Hepatocyte (in vitro differentiated cells): ENCODE measurements around the gene ME3. TPM values are rescaled to one million over a fixed set of nuclear protein-coding genes. Genes with fewer than 3 reads are reported as not detected.

Experiments
- DNase-seq: peaks from one replicate; pipeline ENCODE4 v3.0.0-alpha.2; 2016; ENCODE audit warnings: low spot score
- H2AFZ ChIP-seq: fragments of 200-600 bp; sonication (generic); 2 replicates; pipeline ENCODE4 v1.6.0; 2016; ENCODE audit warnings: antibody characterized with exemption, mild to moderate bottlenecking
- H3K27ac ChIP-seq: fragments of 200-600 bp; sonication (generic); 2 replicates; pipeline ENCODE4 v1.5.1; 2016; ENCODE audit warnings: mild to moderate bottlenecking
- H3K27me3 ChIP-seq: fragments of 200-600 bp; sonication (generic); 2 replicates; pipeline ENCODE4 v1.6.1; 2016
- H3K36me3 ChIP-seq: fragments of 200-600 bp; sonication (generic); replicated peaks from 2 replicates; pipeline ENCODE4 v1.5.1; 2016; ENCODE audit warnings: low read depth; ENCODE audit not compliant: insufficient read depth
- H3K4me1 ChIP-seq: fragments of 200-600 bp; sonication (generic); 2 replicates; pipeline ENCODE4 v1.5.1; 2016; ENCODE audit warnings: mild to moderate bottlenecking, moderate library complexity; ENCODE audit not compliant: insufficient read depth
- H3K4me2 ChIP-seq: fragments of 200-600 bp; sonication (generic); 2 replicates; pipeline ENCODE4 v1.6.0; 2016
- H3K4me3 ChIP-seq: fragments of 200-600 bp; sonication (generic); 2 replicates; pipeline ENCODE4 v1.5.1; 2016; ENCODE audit warnings: mild to moderate bottlenecking
- H3K79me2 ChIP-seq: fragments of 200-600 bp; sonication (generic); 2 replicates; pipeline ENCODE4 v1.6.0; 2017; ENCODE audit warnings: mild to moderate bottlenecking
- H3K9me2 ChIP-seq: fragments of 200-600 bp; sonication (generic); replicated peaks from 2 replicates; pipeline ENCODE4 v1.6.0; 2017; ENCODE audit warnings: mild to moderate bottlenecking; ENCODE audit not compliant: insufficient read depth
- H3K9me3 ChIP-seq: fragments of 200-600 bp; sonication (generic); 2 replicates; pipeline ENCODE4 v1.5.1; 2016; ENCODE audit warnings: low read depth, mild to moderate bottlenecking
- H4K20me1 ChIP-seq: fragments of 200-600 bp; sonication (generic); 2 replicates; pipeline ENCODE4 v1.6.0; 2016; ENCODE audit warnings: mild to moderate bottlenecking; ENCODE audit not compliant: insufficient read depth, poor library complexity, severe bottlenecking
- CTCF ChIP-seq: fragments of 200-600 bp; sonication (generic); IDR thresholded peaks from 2 replicates; pipeline ENCODE4 v1.5.1; 2016; ENCODE audit warnings: antibody characterized with exemption, mild to moderate bottlenecking; ENCODE audit not compliant: poor library complexity
- EZH2 ChIP-seq: fragments of 200-600 bp; sonication (generic); IDR thresholded peaks from 2 replicates; pipeline ENCODE4 v1.6.1; 2016; ENCODE audit warnings: antibody characterized with exemption, mild to moderate bottlenecking, borderline replicate concordance
- EZH2phosphoT487 ChIP-seq: fragments of 200-600 bp; sonication (generic); IDR thresholded peaks from one replicate; pipeline ENCODE4 v1.6.1; 2018; ENCODE audit warnings: antibody characterized with exemption, mild to moderate bottlenecking, low read depth, moderate library complexity; ENCODE audit not compliant: unreplicated experiment, severe bottlenecking
- WGBS: methylation state at CpG from one replicate; pipeline ENCODE4 v1.1.6; 2016; ENCODE audit warnings: low lambda C conversion rate; ENCODE audit errors: missing lambda C conversion rate; 5-methylcytosine and 5-hydroxymethylcytosine counted together
- polyA plus RNA-seq: library from polyadenylated mRNA; unstranded; fragments of >200 nt; fragmentation: Nextera tagmentation; extraction: Ambion mirVana; gene quantifications from 2 replicates; pipeline ENCODE4 v1.2.1, GENCODE V29; 2016
- total RNA-seq: library from RNA; depleted of rRNA; stranded (reverse); fragments of >200 nt; gene quantifications from 2 replicates; pipeline ENCODE4 v1.2.3, GENCODE V29; 2014

The ME3 gene
- total and polyA plus RNA-seq, 2 experiments from 2014 or later, result 10.3 to 16.1 TPM

- Histone ChIP-seq H2AFZ (no peak overlapping the region), H3K4me1 (no peaks in the 10 kb centered on the region), H3K9me2 (no peaks in the 10 kb centered on the region), H3K4me3 (no peak overlapping the region), H3K27ac (no peak overlapping the region), H3K36me3 (no peaks in the 10 kb centered on the region), H3K79me2 (no peaks in the 10 kb centered on the region), H3K27me3 (no peaks in the 10 kb centered on the region), H3K9me3 (no peaks in the 10 kb centered on the region), H4K20me1 (no peaks in the 10 kb centered on the region), H3K4me2 (no peak overlapping the region)
- 86% methylated on average over 3 of the region's 3 CpGs for WGBS
- DNase-seq, result no peak
- TF ChIP-seq CTCF, result no peak
- no peak for TF ChIP-seq EZH2phosphoT487
- TF ChIP-seq EZH2, result no peak
Observed at GRCh38 chr11:86538223-86538548, 134.2 kb downstream of the ME3 start.

GRCh38 chr11:86537541-86538222 is 134.7 kb downstream of the ME3 start:
- H3K4me3 ChIP-seq, result no peak overlapping the region
- H3K27ac ChIP-seq, result no peak overlapping the region
- H3K4me2 ChIP-seq, result no peak overlapping the region
- no peaks in the 10 kb centered on the region for H3K36me3 ChIP-seq
- no peaks in the 10 kb centered on the region for H4K20me1 ChIP-seq
- no peak for DNase-seq
- H3K9me2 ChIP-seq, result no peaks in the 10 kb centered on the region
- no peaks in the 10 kb centered on the region for H3K4me1 ChIP-seq
- no peak overlapping the region for H2AFZ ChIP-seq
- no peak for TF ChIP-seq EZH2phosphoT487
- TF ChIP-seq EZH2, result no peak
- peak; percentile 10 for TF ChIP-seq CTCF
- no peaks in the 10 kb centered on the region for H3K27me3 ChIP-seq
- no peaks in the 10 kb centered on the region for H3K79me2 ChIP-seq
- no peaks in the 10 kb centered on the region for H3K9me3 ChIP-seq

GRCh38 chr11:86535773-86536172 is 136.6 kb downstream of the ME3 start:
- no peak overlapping the region for H3K27ac ChIP-seq
- no peaks in the 10 kb centered on the region for H3K27me3 ChIP-seq
- no peaks in the 10 kb centered on the region for H3K36me3 ChIP-seq
- no peaks in the 10 kb centered on the region for H3K79me2 ChIP-seq
- H4K20me1 ChIP-seq, result no peaks in the 10 kb centered on the region
- no peaks in the 10 kb centered on the region for H3K4me1 ChIP-seq
- H3K9me3 ChIP-seq, result no peaks in the 10 kb centered on the region
- no peak overlapping the region for H3K4me2 ChIP-seq
- no peak overlapping the region for H2AFZ ChIP-seq
- H3K9me2 ChIP-seq, result no peaks in the 10 kb centered on the region
- DNase-seq, result no peak
- H3K4me3 ChIP-seq, result no peak overlapping the region
- TF ChIP-seq CTCF, result no peak
- TF ChIP-seq EZH2phosphoT487, result no peak
- TF ChIP-seq EZH2, result no peak
